NT2/D1 (cell line): ENCODE data around the gene SYPL1.

Source experiments
- DNase-seq: peaks from one replicate; pipeline ENCODE4 v3.0.0-alpha.2; 2011; ENCODE audit warnings: low read depth, low spot score
- H3K27me3 ChIP-seq: 2 replicates; pipeline ENCODE4 v1.6.0; 2011; ENCODE audit warnings: mild to moderate bottlenecking; ENCODE audit not compliant: insufficient read length, insufficient read depth
- H3K36me3 ChIP-seq: 2 replicates; pipeline ENCODE4 v1.6.1; 2011; ENCODE audit warnings: mild to moderate bottlenecking, low read length, mixed read lengths; ENCODE audit not compliant: insufficient read depth, insufficient read length
- H3K4me1 ChIP-seq: 2 replicates; pipeline ENCODE4 v1.5.1; 2011; ENCODE audit not compliant: insufficient read depth, insufficient read length
- H3K4me3 ChIP-seq: 2 replicates; pipeline ENCODE4 v1.5.1; 2011; ENCODE audit warnings: low read depth; ENCODE audit not compliant: insufficient read length
- H3K9ac ChIP-seq: 2 replicates; pipeline ENCODE4 v1.6.0; 2011; ENCODE audit warnings: low read depth; ENCODE audit not compliant: insufficient read length
- H3K9me3 ChIP-seq: 2 replicates; pipeline ENCODE4 v1.5.1; 2011; ENCODE audit warnings: mild to moderate bottlenecking, low read length; ENCODE audit not compliant: insufficient read depth
- SUZ12 ChIP-seq: IDR thresholded peaks from 2 replicates; pipeline ENCODE4 v1.6.1; 2011; ENCODE audit not compliant: insufficient read length, insufficient read depth; ENCODE audit errors: extremely low read depth
- YY1 ChIP-seq: IDR thresholded peaks from 2 replicates; pipeline ENCODE4 v1.6.1; 2011; ENCODE audit not compliant: insufficient read length, insufficient read depth
- ZNF274 ChIP-seq: IDR thresholded peaks from 2 replicates; pipeline ENCODE4 v1.6.1; 2011; ENCODE audit warnings: mild to moderate bottlenecking, low read depth, low read length

Gene SYPL1

DNA sequence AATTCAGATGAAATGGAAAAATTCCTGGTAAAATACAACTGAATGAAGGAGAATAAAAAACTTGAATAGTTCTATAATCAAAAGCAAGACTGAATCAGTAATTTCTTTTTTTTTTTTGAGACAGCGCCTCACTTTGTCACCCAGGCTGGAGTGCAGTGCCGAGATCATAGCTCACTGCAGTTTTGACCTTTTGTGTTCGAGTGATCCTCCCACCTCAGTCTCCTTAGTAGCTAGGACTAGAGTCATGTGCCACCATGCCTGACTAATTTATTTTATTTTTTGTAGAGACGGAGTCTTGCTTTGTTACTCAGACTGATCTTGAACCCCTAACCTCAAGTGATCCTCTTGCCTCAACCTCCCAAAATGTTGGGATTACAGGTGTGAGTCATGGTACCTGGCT is 26.1 kb downstream of the SYPL1 start:
- H3K9ac ChIP-seq = no peak overlapping the region
- DNase-seq = no peak
- H3K4me1 ChIP-seq = no peaks in the 10 kb centered on the region
- H3K9me3 ChIP-seq = no peaks in the 10 kb centered on the region
- TF ChIP-seq YY1 = no peak
- TF ChIP-seq SUZ12 = no peak
- no peak for TF ChIP-seq ZNF274
- no peaks in the 10 kb centered on the region for H3K27me3 ChIP-seq
- H3K4me3 ChIP-seq = no peak overlapping the region
- peaks cover 9% of the 10 kb centered on the region for H3K36me3 ChIP-seq

DNA sequence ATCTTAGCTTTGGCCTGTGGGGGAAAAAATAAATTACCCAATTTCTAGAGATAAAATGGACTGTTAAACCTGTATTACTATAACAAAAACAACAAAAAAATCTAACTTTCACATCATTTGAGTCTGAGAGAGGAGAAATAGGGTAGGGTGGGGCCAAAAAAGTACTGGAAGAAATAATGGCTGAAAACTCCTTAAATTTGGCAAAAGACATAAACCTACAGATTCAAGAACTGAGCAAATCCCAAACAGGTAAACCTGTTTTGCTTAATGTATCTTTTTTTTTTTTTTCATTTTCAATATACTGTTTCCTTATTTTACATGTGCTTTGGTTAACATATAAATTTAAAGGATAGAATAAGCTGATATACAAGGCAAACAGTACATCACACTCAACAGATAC is 27.1 kb downstream of the SYPL1 start:
- Histone ChIP-seq H3K4me1 (no peaks in the 10 kb centered on the region), H3K36me3 (peaks cover 9% of the 10 kb centered on the region), H3K4me3 (no peak overlapping the region), H3K27me3 (no peaks in the 10 kb centered on the region), H3K9ac (no peak overlapping the region), H3K9me3 (no peaks in the 10 kb centered on the region)
- TF ChIP-seq ZNF274 (no peak), YY1 (no peak), SUZ12 (no peak)
- DNase-seq = no peak

DNA sequence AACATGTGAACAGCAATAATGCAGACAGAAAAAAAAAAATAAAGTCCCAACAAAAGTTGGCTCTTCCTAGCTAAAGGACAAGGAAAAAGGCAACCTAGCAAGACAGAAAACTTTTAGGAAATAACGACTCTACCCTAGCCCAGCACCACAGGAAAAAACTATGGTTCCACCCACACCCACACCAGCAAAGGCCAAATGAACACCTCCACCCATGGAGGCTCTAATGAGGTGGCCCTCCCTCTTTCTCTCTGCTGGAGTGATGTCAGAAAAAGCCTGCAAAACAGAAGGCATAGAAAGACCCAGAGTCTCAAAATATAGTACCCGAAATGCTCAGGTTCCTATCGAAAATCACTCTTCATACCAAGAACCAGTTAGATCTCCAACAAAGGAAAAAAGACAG is 28.4 kb downstream of the SYPL1 start:
- no peaks in the 10 kb centered on the region for H3K27me3 ChIP-seq
- H3K9ac ChIP-seq = no peak overlapping the region
- TF ChIP-seq ZNF274 (no peak), SUZ12 (no peak)
- H3K36me3 ChIP-seq = peaks cover under 1% of the 10 kb centered on the region
- H3K4me1 ChIP-seq = no peaks in the 10 kb centered on the region
- H3K4me3 ChIP-seq = no peak overlapping the region
- no peaks in the 10 kb centered on the region for H3K9me3 ChIP-seq
- DNase-seq = no peak

DNA sequence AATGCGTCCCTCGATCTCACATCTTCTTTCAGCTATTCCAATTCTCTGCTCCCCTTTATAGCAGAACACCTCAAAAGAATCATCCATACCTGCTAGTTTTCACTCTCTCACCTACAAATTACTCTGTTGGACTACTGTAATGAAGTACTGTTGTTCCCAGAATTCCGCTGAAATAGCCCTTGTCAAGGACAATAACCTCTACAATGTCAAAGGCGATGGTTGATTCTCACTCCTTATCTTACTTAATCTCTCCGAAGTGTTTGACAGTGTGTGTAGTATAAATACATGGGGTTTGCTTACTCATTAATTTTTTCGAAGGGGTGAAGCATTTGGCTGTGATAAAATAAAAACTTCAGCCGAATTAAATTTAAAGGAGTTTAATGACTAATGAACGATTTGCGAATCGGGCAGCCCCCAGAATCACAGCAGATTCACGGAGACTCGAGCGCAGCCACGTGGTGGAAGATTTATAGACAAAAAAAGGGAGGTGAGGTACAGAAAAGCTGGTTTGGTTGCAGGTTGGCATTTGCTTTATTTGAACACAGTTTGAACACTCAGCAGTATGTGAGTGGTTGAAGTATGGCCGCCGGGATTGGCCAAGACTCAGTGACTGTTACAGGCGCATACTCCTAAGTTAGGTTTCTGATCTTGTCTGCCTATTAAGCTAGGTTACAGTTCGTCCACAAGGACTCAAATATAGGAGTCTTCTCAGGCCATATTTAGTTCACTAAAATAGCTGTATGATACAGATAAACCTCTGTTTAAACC is 29.8 kb downstream of the SYPL1 start:
- TF ChIP-seq SUZ12 (no peak), ZNF274 (no peak), YY1 (no peak)
- Histone ChIP-seq H3K9ac (no peak overlapping the region), H3K9me3 (no peaks in the 10 kb centered on the region), H3K4me3 (no peak overlapping the region), H3K36me3 (no peaks in the 10 kb centered on the region), H3K27me3 (no peaks in the 10 kb centered on the region), H3K4me1 (no peaks in the 10 kb centered on the region)
- DNase-seq = no peak

DNA sequence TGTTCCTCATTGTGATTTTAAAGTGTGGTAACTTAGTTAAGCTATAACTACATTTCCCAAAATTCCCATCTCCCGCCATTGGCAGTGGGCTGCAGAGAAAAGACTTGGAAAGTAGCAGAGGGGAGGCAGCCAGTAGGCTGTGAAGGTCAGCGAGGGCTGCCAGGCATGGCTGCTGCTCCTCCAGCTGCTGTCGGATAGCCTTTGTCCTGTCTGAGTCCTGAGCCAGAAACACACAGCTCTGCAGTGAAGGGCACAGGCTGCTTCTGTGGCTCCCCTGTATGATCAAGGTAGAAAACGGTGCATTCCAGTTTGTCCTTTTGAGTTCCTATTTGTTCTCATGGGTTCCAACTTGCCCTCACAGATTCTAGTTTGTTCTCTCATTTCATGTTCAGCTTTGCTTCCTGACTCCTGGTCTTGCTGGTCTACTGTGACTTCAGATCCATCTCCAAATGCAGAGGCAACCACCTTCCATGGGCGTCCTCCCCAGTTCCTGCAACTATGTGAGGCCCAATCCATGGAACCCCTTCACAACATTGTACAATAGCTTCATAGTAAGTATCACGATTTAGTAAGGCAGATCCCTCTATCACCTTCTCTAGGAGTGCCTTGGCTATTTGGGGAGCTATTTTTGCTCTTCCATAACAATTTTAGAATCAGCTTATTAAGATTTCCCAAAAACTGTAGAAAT is 31.7 kb downstream of the SYPL1 start:
- TF ChIP-seq SUZ12 = no peak
- TF ChIP-seq ZNF274 = no peak
- no peak for TF ChIP-seq YY1
- H3K27me3 ChIP-seq = no peaks in the 10 kb centered on the region
- no peaks in the 10 kb centered on the region for H3K4me1 ChIP-seq
- no peaks in the 10 kb centered on the region for H3K36me3 ChIP-seq
- no peaks in the 10 kb centered on the region for H3K9me3 ChIP-seq
- H3K4me3 ChIP-seq = no peak overlapping the region
- H3K9ac ChIP-seq = no peak overlapping the region
- DNase-seq = no peak

DNA sequence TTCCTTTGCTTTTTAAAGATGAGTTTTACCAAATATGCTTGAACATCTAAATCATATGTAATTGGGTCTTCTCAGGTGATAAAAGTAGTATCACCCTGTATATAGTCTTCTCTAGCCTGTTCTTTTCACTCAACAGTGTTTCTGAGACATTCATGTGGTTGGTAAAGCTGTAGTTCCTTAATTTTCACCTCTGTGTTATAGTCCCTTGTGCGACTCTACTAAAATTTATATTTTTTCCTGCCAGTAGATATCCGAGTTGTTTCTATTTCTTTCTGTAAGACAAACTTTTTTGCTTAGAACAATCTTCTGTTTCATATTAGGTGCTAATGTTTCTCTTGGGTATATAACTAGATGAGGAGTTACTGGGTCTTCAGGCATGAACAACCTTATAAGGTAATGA is 35.6 kb downstream of the SYPL1 start:
- Histone ChIP-seq H3K9me3 (no peaks in the 10 kb centered on the region), H3K4me1 (peaks cover 2% of the 10 kb centered on the region), H3K36me3 (no peaks in the 10 kb centered on the region), H3K27me3 (no peaks in the 10 kb centered on the region), H3K9ac (no peak overlapping the region), H3K4me3 (no peak overlapping the region)
- TF ChIP-seq YY1 (no peak), ZNF274 (no peak), SUZ12 (no peak)
- DNase-seq = no peak

DNA sequence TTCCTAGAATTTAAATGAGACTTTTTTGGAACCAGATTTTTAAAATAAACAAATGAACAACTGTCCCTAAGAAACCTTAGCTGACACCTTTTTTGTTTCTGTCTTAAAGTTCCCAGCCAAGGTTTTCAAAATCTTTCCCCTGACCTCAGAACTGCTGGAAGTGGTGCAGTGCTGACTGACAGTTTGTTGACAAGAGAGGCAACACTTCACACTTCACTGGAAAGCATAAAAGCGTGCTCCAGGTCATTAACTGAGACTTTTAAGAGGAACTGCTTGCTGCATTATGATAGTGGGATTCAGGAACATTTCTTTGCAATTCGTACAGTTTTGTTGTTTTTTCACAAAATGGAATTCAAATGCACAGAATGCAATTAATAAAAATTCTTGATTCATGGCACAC is 36.2 kb downstream of the SYPL1 start:
- H3K4me1 ChIP-seq = peaks cover 4% of the 10 kb centered on the region
- no peaks in the 10 kb centered on the region for H3K9me3 ChIP-seq
- H3K9ac ChIP-seq = no peak overlapping the region
- H3K27me3 ChIP-seq = no peaks in the 10 kb centered on the region
- H3K4me3 ChIP-seq = no peak overlapping the region
- no peaks in the 10 kb centered on the region for H3K36me3 ChIP-seq
- TF ChIP-seq ZNF274 (no peak), YY1 (no peak), SUZ12 (no peak)
- no peak for DNase-seq

DNA sequence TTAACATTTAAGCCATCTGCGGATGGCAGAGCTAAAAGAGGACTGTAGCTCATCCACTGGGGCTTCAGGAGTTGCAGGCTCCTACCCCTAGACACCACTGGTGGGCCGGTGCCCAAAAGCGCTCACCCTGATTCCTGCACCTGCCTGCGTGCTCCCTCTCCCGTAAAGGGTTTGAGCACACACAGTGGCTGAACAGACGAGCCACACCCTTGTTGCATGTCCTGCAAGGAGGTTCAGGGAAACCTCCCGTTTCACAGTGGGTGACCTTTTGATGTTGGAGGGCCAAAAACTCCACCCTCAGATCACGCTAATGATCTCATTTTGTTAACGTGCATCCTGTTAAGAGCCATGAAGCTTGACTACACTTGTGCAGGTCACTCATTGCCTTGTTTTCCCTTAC is 37.9 kb downstream of the SYPL1 start:
- H3K4me1 ChIP-seq = peaks cover 4% of the 10 kb centered on the region
- no peaks in the 10 kb centered on the region for H3K27me3 ChIP-seq
- H3K9ac ChIP-seq = no peak overlapping the region
- H3K9me3 ChIP-seq = no peaks in the 10 kb centered on the region
- H3K36me3 ChIP-seq = no peaks in the 10 kb centered on the region
- no peak for DNase-seq
- H3K4me3 ChIP-seq = no peak overlapping the region
- TF ChIP-seq ZNF274 (no peak), SUZ12 (no peak), YY1 (no peak)
